ENCODE measurements around the gene CABP7.
A peak's percentile ranks its signal among the peaks of the same experiment; 100 is the strongest.

CABP7 gene

GRCh38 chr22:29755889-29756288 is 36.1 kb downstream of the CABP7 start:
- Histone ChIP-seq H3K27ac (ENCODE audit: low read depth, low read length) (no peak overlapping the region), H3K36me3 (ENCODE audit: control insufficient read depth in 5 of 5, insufficient read depth in 5 of 5, low read length in 5 of 5) (peaks cover 0 to 18% (median 8%) of the 10 kb centered on the region in 5 donors), H3K9ac (ENCODE audit: low read length in 5 of 5) (no peak overlapping the region), H3K4me1 (ENCODE audit: control insufficient read depth in 5 of 5, insufficient read depth in 5 of 5, low read length in 5 of 5) (peaks cover 0 to 35% (median 21%) of the 10 kb centered on the region in 5 donors), H3K9me3 (ENCODE audit: control insufficient read depth in 5 of 5, low read length in 5 of 5) (no peaks in the 10 kb centered on the region), H3K4me3 (ENCODE audit: low read depth in 1 of 5, low read length in 5 of 5) (no peak overlapping the region), H3K27me3 (ENCODE audit: control insufficient read depth in 5 of 5, insufficient read depth in 4 of 5, low read length in 5 of 5) (no peaks in the 10 kb centered on the region)

DNA sequence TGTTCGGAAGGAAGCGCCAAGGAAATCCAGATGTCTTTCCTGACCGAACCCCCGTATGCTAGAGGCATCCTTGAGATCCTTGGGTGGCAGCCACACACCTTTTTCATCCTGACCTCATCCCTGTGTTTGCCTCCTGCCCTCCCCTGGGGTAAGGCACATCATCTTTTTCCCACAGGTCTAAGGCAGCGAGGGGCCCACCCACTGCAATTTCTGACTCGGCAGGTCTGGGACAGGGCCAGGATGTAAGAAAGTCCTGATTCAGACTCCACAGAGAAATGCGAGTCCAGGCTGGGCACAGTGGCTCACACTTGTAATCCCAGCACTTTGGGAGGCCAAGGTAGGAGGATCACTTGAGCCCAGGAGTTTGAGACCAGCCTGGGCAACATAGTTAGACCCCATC is 36.5 kb downstream of the CABP7 start:
- no peak overlapping the region for H3K27ac ChIP-seq (ENCODE audit: low read depth, low read length)
- H3K4me1 ChIP-seq (ENCODE audit: control insufficient read depth in 5 of 5, insufficient read depth in 5 of 5, low read length in 5 of 5), result peaks cover 0 to 35% (median 21%) of the 10 kb centered on the region in 5 donors
- H3K36me3 ChIP-seq (ENCODE audit: control insufficient read depth in 5 of 5, insufficient read depth in 5 of 5, low read length in 5 of 5), result peaks cover 0 to 18% (median 8%) of the 10 kb centered on the region in 5 donors
- H3K27me3 ChIP-seq (ENCODE audit: control insufficient read depth in 5 of 5, insufficient read depth in 4 of 5, low read length in 5 of 5), result no peaks in the 10 kb centered on the region
- H3K4me3 ChIP-seq (ENCODE audit: low read depth in 1 of 5, low read length in 5 of 5), result no peak overlapping the region
- no peaks in the 10 kb centered on the region for H3K9me3 ChIP-seq (ENCODE audit: control insufficient read depth in 5 of 5, low read length in 5 of 5)
- no peak overlapping the region for H3K9ac ChIP-seq (ENCODE audit: low read length in 5 of 5)

- Histone ChIP-seq H3K4me3 (ENCODE audit: low read depth in 1 of 5, low read length in 5 of 5) (no peak overlapping the region), H3K4me1 (ENCODE audit: control insufficient read depth in 5 of 5, insufficient read depth in 5 of 5, low read length in 5 of 5) (peaks cover 0 to 35% (median 21%) of the 10 kb centered on the region in 5 donors), H3K27me3 (ENCODE audit: control insufficient read depth in 5 of 5, insufficient read depth in 4 of 5, low read length in 5 of 5) (no peaks in the 10 kb centered on the region), H3K9ac (ENCODE audit: low read length in 5 of 5) (no peak overlapping the region), H3K9me3 (ENCODE audit: control insufficient read depth in 5 of 5, low read length in 5 of 5) (no peaks in the 10 kb centered on the region), H3K27ac (ENCODE audit: low read depth, low read length) (no peak overlapping the region), H3K36me3 (ENCODE audit: control insufficient read depth in 5 of 5, insufficient read depth in 5 of 5, low read length in 5 of 5) (peaks cover 0 to 15% (median 7%) of the 10 kb centered on the region in 5 donors)
These were observed 37.3 kb downstream of the CABP7 start for GRCh38 chr22:29757096-29757495.

DNA sequence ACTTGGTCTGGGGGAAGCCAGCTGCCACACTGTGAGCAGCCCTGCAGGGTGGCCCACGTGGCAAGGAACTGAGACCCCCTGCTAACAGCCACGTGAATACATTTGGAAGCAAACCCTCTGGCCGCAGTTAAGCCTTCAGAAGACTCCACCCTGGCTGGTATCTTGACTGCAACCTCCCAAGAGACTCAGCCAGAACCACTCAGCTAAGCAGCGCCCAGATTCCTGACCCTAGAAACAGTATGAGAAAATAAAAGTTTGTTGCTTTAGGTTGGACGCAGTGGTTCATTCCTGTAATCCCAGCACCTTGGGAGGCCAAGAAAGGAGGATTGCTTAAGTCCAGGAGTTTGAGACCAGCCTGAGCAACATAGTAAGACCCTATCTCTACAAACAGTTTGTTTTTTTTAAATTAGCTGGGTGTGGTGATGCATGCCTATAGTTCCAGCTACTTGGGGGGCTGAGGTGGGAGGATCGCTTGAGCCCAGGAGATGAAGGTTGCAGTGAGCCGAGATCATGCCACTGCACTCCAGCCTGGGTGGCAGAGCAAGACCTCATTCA is 38.3 kb downstream of the CABP7 start:
- peaks cover 0 to 30% (median 21%) of the 10 kb centered on the region in 5 donors for H3K4me1 ChIP-seq (ENCODE audit: control insufficient read depth in 5 of 5, insufficient read depth in 5 of 5, low read length in 5 of 5)
- no peak overlapping the region for H3K27ac ChIP-seq (ENCODE audit: low read depth, low read length)
- H3K9ac ChIP-seq (ENCODE audit: low read length in 5 of 5), result peak overlapping the region in 1 of 5 donors; percentile 41
- H3K36me3 ChIP-seq (ENCODE audit: control insufficient read depth in 5 of 5, insufficient read depth in 5 of 5, low read length in 5 of 5), result peaks cover 0 to 11% (median 3%) of the 10 kb centered on the region in 5 donors
- H3K27me3 ChIP-seq (ENCODE audit: control insufficient read depth in 5 of 5, insufficient read depth in 4 of 5, low read length in 5 of 5), result no peaks in the 10 kb centered on the region
- H3K9me3 ChIP-seq (ENCODE audit: control insufficient read depth in 5 of 5, low read length in 5 of 5), result no peaks in the 10 kb centered on the region
- H3K4me3 ChIP-seq (ENCODE audit: low read depth in 1 of 5, low read length in 5 of 5), result no peak overlapping the region

- H3K27me3 ChIP-seq (ENCODE audit: control insufficient read depth in 5 of 5, insufficient read depth in 4 of 5, low read length in 5 of 5), result no peaks in the 10 kb centered on the region
- H3K4me3 ChIP-seq (ENCODE audit: low read depth in 1 of 5, low read length in 5 of 5), result no peak overlapping the region
- peaks cover 0 to 10% (median under 1%) of the 10 kb centered on the region in 5 donors for H3K36me3 ChIP-seq (ENCODE audit: control insufficient read depth in 5 of 5, insufficient read depth in 5 of 5, low read length in 5 of 5)
- peaks cover 0 to 22% (median 15%) of the 10 kb centered on the region in 5 donors for H3K4me1 ChIP-seq (ENCODE audit: control insufficient read depth in 5 of 5, insufficient read depth in 5 of 5, low read length in 5 of 5)
- no peaks in the 10 kb centered on the region for H3K9me3 ChIP-seq (ENCODE audit: control insufficient read depth in 5 of 5, low read length in 5 of 5)
- H3K9ac ChIP-seq (ENCODE audit: low read length in 5 of 5), result no peak overlapping the region
- H3K27ac ChIP-seq (ENCODE audit: low read depth, low read length), result no peak overlapping the region
These were observed 39.2 kb downstream of the CABP7 start for GRCh38 chr22:29758959-29759358.

GRCh38 chr22:29762263-29762662 is 42.5 kb downstream of the CABP7 start:
- Histone ChIP-seq H3K27me3 (ENCODE audit: control insufficient read depth in 5 of 5, insufficient read depth in 4 of 5, low read length in 5 of 5) (no peaks in the 10 kb centered on the region), H3K9me3 (ENCODE audit: control insufficient read depth in 5 of 5, low read length in 5 of 5) (no peaks in the 10 kb centered on the region), H3K36me3 (ENCODE audit: control insufficient read depth in 5 of 5, insufficient read depth in 5 of 5, low read length in 5 of 5) (peaks cover 0 to 4% (median 0%) of the 10 kb centered on the region in 5 donors), H3K9ac (ENCODE audit: low read length in 5 of 5) (no peak overlapping the region), H3K27ac (ENCODE audit: low read depth, low read length) (no peak overlapping the region), H3K4me3 (ENCODE audit: low read depth in 1 of 5, low read length in 5 of 5) (no peak overlapping the region), H3K4me1 (ENCODE audit: control insufficient read depth in 5 of 5, insufficient read depth in 5 of 5, low read length in 5 of 5) (peaks cover 2 to 28% (median 21%) of the 10 kb centered on the region in 5 donors)

DNA sequence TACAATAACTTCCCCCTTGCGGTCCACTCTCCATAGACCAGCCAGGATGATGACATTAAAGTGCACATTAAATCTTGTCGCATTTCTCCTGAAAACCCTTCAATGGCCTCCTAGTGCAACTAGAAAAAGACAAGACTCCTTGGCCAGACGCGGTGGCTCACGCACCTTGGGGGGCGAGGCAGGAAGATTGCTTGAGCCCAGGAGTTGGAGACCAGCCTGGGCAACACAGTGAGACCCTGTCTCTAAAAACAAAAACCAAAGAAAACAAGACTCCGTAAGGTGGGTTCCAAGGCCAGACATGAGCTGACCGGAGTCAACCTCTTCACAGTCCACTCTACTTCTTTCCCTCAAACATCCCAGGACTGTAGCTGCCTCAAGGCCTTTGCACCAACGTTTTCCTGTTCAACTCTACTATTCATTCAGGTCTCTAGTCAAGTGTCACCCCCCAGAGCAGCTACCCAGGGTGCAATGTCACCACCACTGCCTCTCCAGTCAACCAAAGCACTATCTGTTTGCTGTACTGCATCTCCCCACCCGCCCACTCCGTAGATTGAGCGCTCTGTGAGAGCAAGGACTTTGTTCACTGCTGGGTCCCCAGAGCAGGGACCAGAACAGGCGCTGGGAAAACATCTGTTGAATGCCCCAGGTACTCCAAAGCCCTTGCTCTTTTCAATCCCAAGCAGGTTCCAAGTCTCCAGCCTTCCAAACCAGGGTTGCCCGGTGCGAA is 46.3 kb downstream of the CABP7 start:
- H3K27ac ChIP-seq (ENCODE audit: low read depth, low read length), result peak overlapping the region; percentile 99
- H3K4me3 ChIP-seq (ENCODE audit: low read depth in 1 of 5, low read length in 5 of 5), result peak overlapping the region; percentile 90 to 100 (median 98)
- peaks cover 6 to 29% (median 22%) of the 10 kb centered on the region in 5 donors for H3K4me1 ChIP-seq (ENCODE audit: control insufficient read depth in 5 of 5, insufficient read depth in 5 of 5, low read length in 5 of 5)
- H3K27me3 ChIP-seq (ENCODE audit: control insufficient read depth in 5 of 5, insufficient read depth in 4 of 5, low read length in 5 of 5), result no peaks in the 10 kb centered on the region
- H3K9me3 ChIP-seq (ENCODE audit: control insufficient read depth in 5 of 5, low read length in 5 of 5), result no peaks in the 10 kb centered on the region
- peak overlapping the region; percentile 60 to 99 (median 96) for H3K9ac ChIP-seq (ENCODE audit: low read length in 5 of 5)
- H3K36me3 ChIP-seq (ENCODE audit: control insufficient read depth in 5 of 5, insufficient read depth in 5 of 5, low read length in 5 of 5), result peaks cover 3 to 20% (median 16%) of the 10 kb centered on the region in 5 donors

- Histone ChIP-seq H3K9ac (ENCODE audit: low read length in 5 of 5) (peak within 1 kb of the TSS; percentile 91 to 99 (median 97)), H3K27ac (ENCODE audit: low read depth, low read length) (peak within 1 kb of the TSS; percentile 99), H3K36me3 (ENCODE audit: control insufficient read depth in 5 of 5, insufficient read depth in 5 of 5, low read length in 5 of 5) (peaks cover 3 to 21% (median 16%) of the 10 kb centered on the region in 5 donors), H3K27me3 (ENCODE audit: control insufficient read depth in 5 of 5, insufficient read depth in 4 of 5, low read length in 5 of 5) (no peaks in the 10 kb centered on the region), H3K9me3 (ENCODE audit: control insufficient read depth in 5 of 5, low read length in 5 of 5) (no peaks in the 10 kb centered on the region), H3K4me1 (ENCODE audit: control insufficient read depth in 5 of 5, insufficient read depth in 5 of 5, low read length in 5 of 5) (peaks cover 6 to 29% (median 22%) of the 10 kb centered on the region in 5 donors), H3K4me3 (ENCODE audit: low read depth in 1 of 5, low read length in 5 of 5) (peak within 1 kb of the TSS; percentile 96 to 100 (median 99))
These were observed 46.9 kb downstream of the CABP7 start, which contains the start of gene ZMAT5 for GRCh38 chr22:29766632-29767170. TSS of gene ZMAT5 (minus strand) at chr22:29767007. CDS start at chr22:29748544, 18,463 bp downstream.

DNA sequence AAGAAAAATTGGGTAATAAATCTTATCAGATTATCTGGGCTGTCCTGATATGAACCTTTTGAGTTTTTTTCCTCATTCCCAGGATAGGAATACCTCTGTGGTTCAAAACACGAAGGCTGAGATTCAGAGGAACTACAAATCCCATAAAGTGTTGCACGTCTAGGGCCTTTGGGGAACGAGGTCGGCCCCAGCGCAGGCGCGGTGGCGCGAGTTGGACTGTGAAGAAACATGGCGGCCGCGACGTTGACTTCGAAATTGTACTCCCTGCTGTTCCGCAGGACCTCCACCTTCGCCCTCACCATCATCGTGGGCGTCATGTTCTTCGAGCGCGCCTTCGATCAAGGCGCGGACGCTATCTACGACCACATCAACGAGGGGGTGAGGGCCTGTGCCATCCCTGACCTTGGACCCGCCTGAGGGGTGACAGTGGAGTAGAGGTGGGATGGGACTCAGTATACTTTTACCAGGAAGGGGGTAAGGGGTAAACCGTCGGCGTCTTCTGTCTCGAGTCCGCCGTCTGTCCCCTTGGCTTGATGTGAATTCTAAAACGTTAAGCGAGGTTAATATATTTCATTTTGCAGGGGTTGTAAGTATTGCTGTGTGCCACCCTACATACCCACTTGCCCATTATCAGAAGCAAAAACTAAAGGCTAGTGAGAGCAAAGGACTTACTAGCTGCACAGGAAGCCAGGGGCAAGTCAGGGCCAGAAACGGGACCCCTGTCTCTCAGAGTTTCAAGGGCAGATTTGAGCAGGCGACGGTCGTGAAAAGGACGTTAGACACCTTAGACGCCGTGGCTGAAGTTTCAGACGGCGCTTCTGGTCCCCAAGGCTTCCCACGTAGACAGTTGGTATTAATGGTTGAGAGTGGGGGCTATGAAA is 47.6 kb downstream of the CABP7 start, which contains the start of gene UQCR10:
UQCR10 (plus strand) TSS at position 199 of the 881 bp plus-strand sequence; CDS start at position 229, 30 bp downstream.
- peaks cover 6 to 30% (median 23%) of the 10 kb centered on the region in 5 donors for H3K4me1 ChIP-seq (ENCODE audit: control insufficient read depth in 5 of 5, insufficient read depth in 5 of 5, low read length in 5 of 5)
- peaks cover 3 to 21% (median 16%) of the 10 kb centered on the region in 5 donors for H3K36me3 ChIP-seq (ENCODE audit: control insufficient read depth in 5 of 5, insufficient read depth in 5 of 5, low read length in 5 of 5)
- H3K27me3 ChIP-seq (ENCODE audit: control insufficient read depth in 5 of 5, insufficient read depth in 4 of 5, low read length in 5 of 5), result no peaks in the 10 kb centered on the region
- H3K4me3 ChIP-seq (ENCODE audit: low read depth in 1 of 5, low read length in 5 of 5), result peak within 1 kb of the TSS; percentile 96 to 100 (median 99)
- peak within 1 kb of the TSS; percentile 91 to 99 (median 97) for H3K9ac ChIP-seq (ENCODE audit: low read length in 5 of 5)
- no peaks in the 10 kb centered on the region for H3K9me3 ChIP-seq (ENCODE audit: control insufficient read depth in 5 of 5, low read length in 5 of 5)
- H3K27ac ChIP-seq (ENCODE audit: low read depth, low read length), result peak within 1 kb of the TSS; percentile 99

Measured in subcutaneous abdominal adipose tissue (tissue), 5 donors.